Hindlimb muscle (tissue), 1 donor: ENCODE data around the gene GABRR2. TPM values are rescaled to one million over a fixed set of nuclear protein-coding genes. Genes with fewer than 3 reads are reported as not detected.
A peak's percentile ranks its signal among the peaks of the same experiment; 100 is the strongest.
"Not testable (repeated sequence)": the region's sequence is repeated elsewhere in the genome, so short reads cannot be mapped to it uniquely, and the experiment has no call there.

Source experiments
- DNase-seq: peaks from one replicate; pipeline ENCODE4 v3.0.0-alpha.2; 2013
- polyA plus RNA-seq: library from polyadenylated mRNA; unstranded; fragments of 120-200 nt; gene quantifications from one replicate; pipeline ENCODE4 v1.2.1, GENCODE V29; 2013; ENCODE audit not compliant: insufficient read length

The GABRR2 gene
- polyA plus RNA-seq, 1 donor: 2.0 TPM

- no peak for DNase-seq
Measured at GRCh38 chr6:89255417-89255816, 59.7 kb downstream of the GABRR2 start.

DNA sequence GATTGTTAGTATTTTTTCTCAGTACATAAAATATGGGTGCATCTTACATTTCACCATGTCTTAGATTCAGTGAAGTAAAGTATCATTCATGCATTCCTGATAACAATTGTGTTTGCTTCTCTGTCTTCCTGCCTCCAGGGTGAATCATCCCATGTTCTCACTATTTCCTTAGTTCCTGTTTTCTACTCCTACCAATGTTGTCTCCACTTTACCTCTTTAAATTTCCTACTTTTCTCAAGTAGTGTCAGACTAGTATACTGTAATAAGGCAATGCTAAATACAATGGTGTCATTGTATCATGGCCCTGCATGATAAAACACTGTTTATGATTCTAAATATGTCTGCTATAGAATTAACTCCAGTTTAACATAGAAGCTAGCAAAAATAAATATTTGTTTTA, 60.5 kb downstream of the GABRR2 start:
- DNase-seq: no peak

GRCh38 chr6:89252907-89253306, 62.2 kb downstream of the GABRR2 start:
- no peak for DNase-seq

- no peak for DNase-seq
Measured at GRCh38 chr6:89251976-89252375, 63.1 kb downstream of the GABRR2 start.

DNA sequence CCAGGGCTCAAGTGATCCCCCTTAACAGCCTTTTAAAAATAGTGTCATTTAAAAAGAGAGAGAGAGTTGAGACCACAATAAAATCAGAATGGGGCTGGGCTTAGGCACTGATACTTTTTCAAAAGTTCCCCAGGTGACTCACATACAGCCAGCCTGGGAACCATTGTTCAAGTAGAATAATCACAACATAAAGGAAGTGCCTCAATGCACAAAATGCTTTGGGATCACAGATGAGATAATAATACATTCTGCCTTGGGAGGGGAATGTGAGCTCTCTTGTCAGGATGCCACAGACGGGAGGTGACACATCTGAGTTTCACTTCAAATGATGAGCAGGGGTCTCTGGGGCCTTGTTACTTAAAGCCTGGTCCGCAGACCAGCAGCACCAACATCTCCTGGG, 63.9 kb downstream of the GABRR2 start:
- no peak for DNase-seq

DNA sequence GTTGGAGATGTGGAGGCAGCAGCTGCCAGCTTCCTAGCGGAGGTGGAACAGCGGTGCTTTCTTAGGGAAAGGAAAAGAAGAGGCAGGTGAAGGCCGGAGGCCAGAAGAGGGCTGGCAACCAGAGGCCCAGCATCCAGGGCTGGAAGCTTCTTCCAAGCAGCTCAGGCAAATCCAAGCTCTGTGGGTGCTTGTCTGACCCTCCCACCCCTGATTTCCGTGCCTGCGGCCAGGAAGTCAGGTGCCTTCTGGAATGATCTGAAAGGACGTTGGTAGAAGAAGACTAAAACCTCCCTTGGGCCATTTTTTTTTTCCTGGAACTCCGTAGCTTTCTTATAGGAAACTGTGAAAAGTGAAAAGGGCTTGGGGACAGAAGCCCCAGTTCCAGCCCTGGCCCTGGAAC, 64.9 kb downstream of the GABRR2 start:
- DNase-seq: no peak

DNA sequence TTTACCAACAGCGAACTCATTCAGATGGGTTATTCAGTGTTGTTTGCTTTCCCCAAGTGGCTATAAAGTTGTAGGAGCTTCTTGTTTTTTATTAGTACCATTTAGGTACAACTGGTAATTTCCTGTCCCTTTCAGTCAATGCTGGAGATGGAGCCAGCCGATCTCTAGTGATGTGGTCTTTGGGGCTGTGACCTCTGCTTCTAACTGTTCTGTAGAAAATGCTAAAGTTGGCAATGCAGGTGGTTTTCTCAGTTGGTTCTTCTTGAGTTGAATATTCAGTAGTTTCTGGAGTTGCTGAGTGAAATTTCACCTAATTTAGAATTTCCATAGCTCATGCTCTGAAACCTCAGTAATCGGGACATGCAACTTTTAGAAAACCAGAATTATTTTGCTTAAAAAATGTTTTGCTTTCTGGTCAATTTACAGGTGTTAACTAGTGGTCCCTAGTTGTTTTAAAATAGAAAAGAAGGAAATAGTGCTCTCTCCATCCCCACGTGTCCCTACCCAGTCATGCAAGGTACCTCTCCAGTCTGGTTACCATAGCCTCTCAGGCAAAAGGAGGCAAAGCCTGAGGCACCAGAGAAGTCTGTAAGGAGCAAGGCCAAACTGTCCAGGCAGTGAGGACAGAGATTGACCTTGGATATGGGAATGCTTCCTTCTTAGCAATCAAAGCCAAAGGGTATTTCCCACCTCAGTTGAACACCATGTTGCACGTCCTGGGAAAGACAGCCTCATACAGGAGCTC, 70.7 kb downstream of the GABRR2 start:
- no peak for DNase-seq

DNA sequence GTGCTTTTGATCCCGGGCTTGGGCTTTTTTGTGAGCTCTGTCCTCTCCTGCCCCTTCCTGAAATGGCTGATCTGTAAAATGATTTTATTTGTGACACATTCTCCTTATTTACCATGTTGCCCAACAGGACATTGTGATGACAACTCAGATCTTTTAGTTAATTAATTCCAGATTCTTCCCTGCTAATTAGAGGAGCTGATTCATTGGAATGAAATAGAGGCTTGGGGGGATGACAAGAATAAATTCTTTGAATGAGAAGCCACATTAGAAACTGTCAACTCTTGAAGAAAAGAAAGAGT, 71.8 kb downstream of the GABRR2 start:
- DNase-seq: no peak

- DNase-seq: peak; percentile 45
Measured at GRCh38 chr6:89242574-89243330, 72.3 kb downstream of the GABRR2 start.

DNA sequence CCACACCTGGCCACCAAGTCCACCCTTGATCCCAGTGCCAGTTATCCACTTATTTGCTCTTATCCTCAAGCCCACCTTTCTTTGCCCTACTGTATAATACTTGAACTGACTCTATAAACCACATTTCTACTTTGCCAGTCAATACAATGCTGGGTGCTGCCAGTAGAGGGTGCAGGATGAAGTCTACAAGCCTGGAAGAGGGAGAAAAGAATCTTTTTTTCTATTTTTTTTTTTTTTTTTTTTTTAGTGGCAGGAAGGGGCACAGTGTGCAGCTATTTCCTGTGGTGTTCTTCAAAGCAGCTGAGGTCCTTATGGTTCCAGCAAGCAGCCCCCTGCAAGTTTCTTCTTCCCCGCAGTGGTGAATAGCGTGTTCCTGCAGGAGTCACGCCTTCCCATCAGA, 75.8 kb downstream of the GABRR2 start:
- DNase-seq: no peak

DNA sequence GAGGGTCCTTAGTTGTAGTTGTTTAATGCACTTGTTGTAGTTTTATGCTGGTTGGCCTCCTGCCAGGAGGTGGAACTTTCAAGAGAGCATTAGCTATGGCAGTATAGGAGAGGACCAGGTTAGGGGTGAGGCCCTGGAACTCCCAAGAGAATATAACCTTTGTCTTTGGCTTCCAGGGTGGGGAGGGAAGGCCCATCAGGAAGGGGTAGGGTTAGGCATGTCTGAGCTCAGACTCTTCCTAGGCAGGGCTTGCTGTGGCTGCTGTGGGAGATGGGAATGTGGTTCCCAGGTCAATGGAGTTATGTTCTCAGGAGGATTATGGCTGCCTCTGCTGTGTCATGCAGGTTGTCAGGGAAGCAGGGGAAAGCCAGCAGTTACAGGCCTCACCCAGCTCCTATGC, 77.9 kb downstream of the GABRR2 start:
- no peak for DNase-seq

GRCh38 chr6:89233605-89234004, 81.5 kb downstream of the GABRR2 start:
- DNase-seq: not testable (repeated sequence)

DNA sequence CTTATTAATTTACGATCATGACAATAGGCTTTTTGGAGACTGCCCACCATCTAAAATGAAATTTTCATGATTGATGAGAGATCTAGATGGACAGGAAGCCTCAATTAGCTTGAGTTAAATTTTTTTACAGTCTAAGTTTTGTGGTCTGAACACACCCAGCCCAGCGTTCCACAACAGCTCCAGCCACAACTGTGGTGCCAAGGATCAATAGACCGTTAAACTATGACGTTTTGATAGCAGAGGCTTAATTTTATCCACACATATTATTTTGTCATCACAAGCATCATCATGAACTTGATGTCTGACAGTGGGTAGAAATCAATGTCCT, 92.4 kb downstream of the GABRR2 start:
- DNase-seq: no peak

DNA sequence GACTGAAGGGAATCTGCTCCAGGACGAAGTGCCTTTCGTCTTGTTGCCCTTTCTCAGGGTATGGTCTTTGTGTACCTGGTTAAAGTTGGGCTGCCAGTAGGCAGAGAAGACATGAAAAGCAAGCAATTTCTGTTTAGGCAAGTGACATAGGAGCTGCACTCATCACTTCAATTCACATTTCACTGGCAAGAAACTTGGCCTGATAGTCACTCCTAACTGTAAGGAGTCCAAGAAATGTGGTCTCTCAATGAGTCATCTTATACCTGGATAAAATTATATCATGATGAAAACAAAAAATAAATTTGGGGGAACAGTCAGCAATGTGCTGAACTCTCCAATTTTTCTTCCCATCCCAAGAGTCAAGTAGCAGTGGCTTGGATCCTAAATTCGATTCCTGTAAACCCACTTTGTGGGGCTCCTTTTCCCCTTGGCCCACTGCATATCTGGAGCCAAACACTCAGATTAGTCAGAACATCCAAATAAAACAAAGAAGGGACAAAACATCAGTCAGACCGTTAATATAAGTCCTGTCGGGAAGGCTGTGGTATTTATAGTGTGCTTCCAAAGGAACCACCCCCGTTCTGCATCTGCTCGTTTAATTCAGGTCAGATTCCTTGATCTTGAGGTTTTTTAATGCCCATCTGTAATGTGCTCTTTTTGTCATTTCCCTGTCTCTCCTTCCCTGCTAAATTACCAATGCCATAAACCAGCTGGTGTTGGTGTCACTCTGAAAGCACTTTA, 93.0 kb downstream of the GABRR2 start:
- no peak for DNase-seq

GRCh38 chr6:89221129-89221528, 94.0 kb downstream of the GABRR2 start:
- DNase-seq: no peak

GRCh38 chr6:89217299-89217910, 97.7 kb downstream of the GABRR2 start, which contains the start of gene GABRR1:
TSS of gene GABRR1 (minus strand) at chr6:89217358. CDS start at chr6:89217322, 36 bp downstream.
- no peak for DNase-seq

DNA sequence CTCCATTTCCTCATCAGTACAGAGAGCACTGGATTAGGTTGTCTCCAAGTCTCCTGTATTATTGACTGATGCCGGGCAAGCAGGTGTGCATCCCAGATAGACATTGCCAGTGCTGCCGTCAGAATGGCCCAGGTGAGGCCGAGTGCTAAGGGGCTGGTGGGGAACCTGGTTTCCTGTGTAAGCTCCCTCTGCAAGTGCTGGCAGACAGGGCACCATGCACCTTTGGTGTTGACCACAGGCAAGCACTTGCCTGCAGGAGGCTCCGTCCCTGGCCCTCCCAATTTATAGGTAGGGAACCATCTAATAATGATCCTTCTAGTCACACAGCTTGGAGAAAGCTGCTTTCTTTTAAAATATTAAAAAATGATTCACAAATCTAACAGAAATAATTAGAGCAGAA, 98.7 kb downstream of the GABRR2 start:
- DNase-seq: no peak

DNA sequence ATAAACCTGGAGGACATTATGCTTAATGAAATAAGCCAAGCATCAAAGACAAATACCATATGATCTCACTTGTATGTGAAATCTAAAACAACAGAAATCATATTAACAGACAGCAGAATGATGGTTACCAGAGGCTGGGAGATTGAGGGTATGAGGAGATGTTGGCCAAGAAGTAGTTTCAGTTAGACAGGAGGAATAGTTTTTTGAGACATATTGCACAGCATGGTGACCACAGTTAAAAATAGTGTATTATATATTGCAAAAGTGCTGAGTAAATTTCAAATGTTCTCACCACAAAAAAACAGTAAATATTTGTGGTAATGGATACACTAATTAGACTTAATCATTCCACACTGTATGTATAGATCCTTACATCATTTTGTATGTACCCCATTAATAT, 99.7 kb downstream of the GABRR2 start:
- no peak for DNase-seq

DNA sequence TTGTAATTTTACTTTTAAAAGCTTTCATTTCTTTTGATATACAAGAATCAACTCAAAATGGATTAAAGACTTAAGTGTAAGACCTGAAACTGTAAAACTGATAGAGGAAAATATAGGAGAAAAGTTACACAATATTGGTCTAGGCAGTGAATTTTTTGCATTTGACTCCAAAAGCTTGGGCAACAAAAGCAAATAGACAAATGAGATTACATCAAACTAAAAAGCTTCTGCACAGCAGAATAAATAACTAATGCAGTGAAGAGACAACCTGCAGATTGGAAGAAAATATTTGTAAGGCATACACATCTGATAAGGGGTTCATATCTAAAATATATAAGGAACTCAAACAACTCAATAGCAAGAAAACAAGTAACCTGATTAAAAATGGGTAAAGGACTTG, 100.9 kb downstream of the GABRR2 start:
- no peak for DNase-seq

DNA sequence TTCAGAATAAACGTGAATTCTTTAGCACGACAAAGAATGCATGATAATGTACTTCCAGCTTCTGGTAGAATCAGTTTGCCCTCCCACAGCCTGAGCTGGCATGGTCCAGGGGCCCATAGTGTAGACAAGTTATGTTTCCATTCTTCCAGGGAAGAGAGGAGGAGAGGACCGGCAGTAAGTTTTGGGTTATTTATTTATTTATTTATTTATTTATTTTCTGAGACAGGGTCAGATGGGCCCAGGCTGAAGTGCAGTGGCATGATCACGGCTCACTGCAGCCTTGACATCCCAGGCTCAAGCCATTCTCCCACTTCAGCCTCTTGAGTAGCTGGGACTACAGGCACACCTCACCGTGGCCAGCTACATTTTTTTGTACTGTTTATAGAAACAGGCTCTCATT, 102.6 kb downstream of the GABRR2 start:
- DNase-seq: no peak

- DNase-seq: no peak
Measured at GRCh38 chr6:89209457-89209856, 105.6 kb downstream of the GABRR2 start.

DNA sequence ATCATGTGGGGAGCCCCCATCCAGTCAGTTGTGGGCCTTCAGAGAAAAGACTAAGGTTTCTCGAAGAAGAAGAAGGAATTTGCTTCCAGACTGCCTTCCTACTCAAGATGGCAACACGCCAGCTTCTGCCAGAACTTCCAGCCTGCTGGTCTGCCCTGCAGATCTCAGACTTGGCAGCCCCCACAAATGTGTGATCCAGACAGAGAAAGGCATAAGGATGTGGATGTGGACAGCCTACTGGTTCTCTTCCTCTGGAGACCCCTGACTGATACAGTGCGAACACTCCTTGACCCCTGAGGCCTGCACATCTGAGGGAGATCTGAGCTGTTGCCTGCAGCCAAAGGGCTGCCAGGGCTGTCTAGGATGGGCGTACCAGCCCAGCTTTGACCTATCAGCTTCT, 106.5 kb downstream of the GABRR2 start:
- DNase-seq: no peak
